Measurements from ENCODE around the gene HAPSTR1. TPM values are rescaled to one million over a fixed set of nuclear protein-coding genes. Genes with fewer than 3 reads are reported as not detected.

The HAPSTR1 gene, protein sequence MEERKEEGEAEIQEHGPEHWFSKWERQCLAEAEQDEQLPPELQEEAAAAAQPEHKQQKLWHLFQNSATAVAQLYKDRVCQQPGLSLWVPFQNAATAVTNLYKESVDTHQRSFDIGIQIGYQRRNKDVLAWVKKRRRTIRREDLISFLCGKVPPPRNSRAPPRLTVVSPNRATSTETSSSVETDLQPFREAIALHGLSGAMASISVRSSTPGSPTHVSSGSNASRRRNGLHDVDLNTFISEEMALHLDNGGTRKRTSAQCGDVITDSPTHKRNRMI
- 24.4 and 28.6 TPM in 2 replicates for total RNA-seq (2014; rRNA removed)
- Bru-seq, nascent RNA, result percentile 93 among the genes with signal in this experiment
- BruChase-seq, experiment 1, labeled RNA remaining after a 6-hour chase, result percentile 94 among the genes with signal in this experiment
- BruChase-seq, experiment 2, labeled RNA remaining after a 2-hour chase, result percentile 97 among the genes with signal in this experiment
- long read RNA-seq, full-length matches to known transcripts, result 99 of 106 reads
- long read RNA-seq, partial matches to known transcripts, result 0 of 106 reads
- long read RNA-seq, other reads (novel, unspliced or antisense), result 7 of 106 reads

- TF ChIP-seq EZH2 (IDR thresholded peaks at IDR 0.05; ENCODE audit: low read length, unreplicated experiment) (no peak), EZH2phosphoT487 (IDR thresholded peaks at IDR 0.05; ENCODE audit: borderline replicate concordance, low read length) (no peak)
- TF ChIP-seq, protein P1, sequence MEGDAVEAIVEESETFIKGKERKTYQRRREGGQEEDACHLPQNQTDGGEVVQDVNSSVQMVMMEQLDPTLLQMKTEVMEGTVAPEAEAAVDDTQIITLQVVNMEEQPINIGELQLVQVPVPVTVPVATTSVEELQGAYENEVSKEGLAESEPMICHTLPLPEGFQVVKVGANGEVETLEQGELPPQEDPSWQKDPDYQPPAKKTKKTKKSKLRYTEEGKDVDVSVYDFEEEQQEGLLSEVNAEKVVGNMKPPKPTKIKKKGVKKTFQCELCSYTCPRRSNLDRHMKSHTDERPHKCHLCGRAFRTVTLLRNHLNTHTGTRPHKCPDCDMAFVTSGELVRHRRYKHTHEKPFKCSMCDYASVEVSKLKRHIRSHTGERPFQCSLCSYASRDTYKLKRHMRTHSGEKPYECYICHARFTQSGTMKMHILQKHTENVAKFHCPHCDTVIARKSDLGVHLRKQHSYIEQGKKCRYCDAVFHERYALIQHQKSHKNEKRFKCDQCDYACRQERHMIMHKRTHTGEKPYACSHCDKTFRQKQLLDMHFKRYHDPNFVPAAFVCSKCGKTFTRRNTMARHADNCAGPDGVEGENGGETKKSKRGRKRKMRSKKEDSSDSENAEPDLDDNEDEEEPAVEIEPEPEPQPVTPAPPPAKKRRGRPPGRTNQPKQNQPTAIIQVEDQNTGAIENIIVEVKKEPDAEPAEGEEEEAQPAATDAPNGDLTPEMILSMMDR (conservative IDR thresholded peaks at IDR 0.05; ENCODE audit: low read depth, low read length), result no peak
- intact Hi-C loops (cut with micrococcal nuclease), result no loop called here
- Histone ChIP-seq H3K4me3 (ENCODE audit: low read length) (peak within 1 kb of the TSS; percentile 92), H3K4me1 (ENCODE audit: insufficient read depth, low read length) (peaks cover 21% of the 10 kb centered on the region), H2AFZ (ENCODE audit: low read length) (peak within 1 kb of the TSS; percentile 70), H3F3A (ENCODE audit: low read length, unreplicated experiment) (peaks cover 5% of the 10 kb centered on the region), H3K4me2 (ENCODE audit: low read length) (peak within 1 kb of the TSS; percentile 97), H3K27me3 (ENCODE audit: low read length) (no peaks in the 10 kb centered on the region), H3K27ac (ENCODE audit: low read length) (peak within 1 kb of the TSS; percentile 36), H3K9me3 (ENCODE audit: low read length) (no peaks in the 10 kb centered on the region), H3K79me2 (ENCODE audit: low read length) (peaks cover 47% of the 10 kb centered on the region), H3K9ac (ENCODE audit: low read length) (peak within 1 kb of the TSS; percentile 89), H3K9me2 (replicated peaks; ENCODE audit: low read length) (no peaks in the 10 kb centered on the region), H4K20me1 (ENCODE audit: low read length) (peaks cover 36% of the 10 kb centered on the region), H3K36me3 (ENCODE audit: low read depth, low read length) (peaks cover 22% of the 10 kb centered on the region; the same call in 1 of the 2 replicates)
- peak; percentile 95 for ATAC-seq
- DNase-seq, result peak; percentile 98
- no TSS peak for BruUV-seq (replicated peaks)
- ChIA-PET POLR2A (ENCODE audit: unreplicated experiment) (interaction anchor here (0.5 to 0.7 kb wide), 8 partner anchors 12 to 466 kb away, joined by 3 to 17 read pairs (median 5); no protein-coding TSS in a partner anchor), CTCF (interaction anchor here (0.6 to 0.8 kb wide), 3 partner anchors 42 to 82 kb away, joined by 4 to 11 read pairs (median 6); no protein-coding TSS in a partner anchor)
Observed at GRCh38 chr16:9090960-9091866, at the start of gene HAPSTR1. HAPSTR1 (plus strand) TSS chr16:9091644; CDS start chr16:9092045, 401 bp downstream.

- H3K79me2 ChIP-seq (ENCODE audit: low read length), result no peaks in the 10 kb centered on the region
- no peak overlapping the region for H3K4me3 ChIP-seq (ENCODE audit: low read length)
- BruUV-seq (replicated peaks), result no TSS peak
- no peak for ATAC-seq
- H3K4me1 ChIP-seq (ENCODE audit: insufficient read depth, low read length), result peaks cover 7% of the 10 kb centered on the region
- H3F3A ChIP-seq (ENCODE audit: low read length, unreplicated experiment), result peaks cover 4% of the 10 kb centered on the region
- intact Hi-C loops (cut with micrococcal nuclease), result no loop called here
- H3K27ac ChIP-seq (ENCODE audit: low read length), result no peak overlapping the region
- ChIA-PET CTCF (no interaction called here), POLR2A (ENCODE audit: unreplicated experiment) (no interaction called here)
- TF ChIP-seq EZH2 (IDR thresholded peaks at IDR 0.05; ENCODE audit: low read length, unreplicated experiment), result no peak
- TF ChIP-seq, protein P1 (conservative IDR thresholded peaks at IDR 0.05; ENCODE audit: low read depth, low read length), result no peak
- no peak for TF ChIP-seq EZH2phosphoT487 (IDR thresholded peaks at IDR 0.05; ENCODE audit: borderline replicate concordance, low read length)
- H2AFZ ChIP-seq (ENCODE audit: low read length), result no peak overlapping the region
- no peak overlapping the region for H3K4me2 ChIP-seq (ENCODE audit: low read length)
- no peaks in the 10 kb centered on the region for H4K20me1 ChIP-seq (ENCODE audit: low read length)
- H3K27me3 ChIP-seq (ENCODE audit: low read length), result no peaks in the 10 kb centered on the region
- H3K36me3 ChIP-seq (ENCODE audit: low read depth, low read length), result no peaks in the 10 kb centered on the region
- H3K9me2 ChIP-seq (replicated peaks; ENCODE audit: low read length), result no peaks in the 10 kb centered on the region
- DNase-seq, result no peak
- no peaks in the 10 kb centered on the region for H3K9me3 ChIP-seq (ENCODE audit: low read length)
- no peak overlapping the region for H3K9ac ChIP-seq (ENCODE audit: low read length)
Observed at GRCh38 chr16:9042533-9042932, 48.9 kb upstream of the HAPSTR1 start.

All from PC-3 (cell line).